Spleen (tissue), 11 donors: ENCODE data around the gene GGA2. TPM values are rescaled to one million over a fixed set of nuclear protein-coding genes. Genes with fewer than 3 reads are reported as not detected.

ENCODE experiments used
- DNase-seq: peaks from one replicate; pipeline ENCODE4 v3.0.0-alpha.2; 2020
- H3K27ac ChIP-seq, 8 donors: fragments of 200-600 bp; sonication (generic) in 7 of 8; 1 replicate in 4 of 8; 2 replicates in 4 of 8; pipeline versions ENCODE4 v1.5.0 to v1.8.0; 2016 to 2021; ENCODE audit warnings: inconsistent platforms in 4 of 8, mild to moderate bottlenecking in 4 of 8, moderate library complexity in 1 of 8
- H3K27me3 ChIP-seq, 7 donors: fragments of 200-600 bp; sonication (generic) in 6 of 7; replicated peaks in 1 of 7; 1 replicate in 4 of 7; 2 replicates in 3 of 7; pipeline versions ENCODE4 v1.5.0 to v1.8.0; 2016 to 2021; ENCODE audit warnings: inconsistent platforms in 3 of 7, mild to moderate bottlenecking in 1 of 7
- H3K36me3 ChIP-seq, 6 donors: fragments of 200-600 bp; sonication (generic) in 5 of 6; 1 replicate in 4 of 6; 2 replicates in 2 of 6; pipeline versions ENCODE4 v1.5.0 to v1.8.0; 2016 to 2021; ENCODE audit warnings: inconsistent platforms in 2 of 6
- H3K4me1 ChIP-seq, 6 donors: fragments of 200-600 bp; sonication (generic) in 5 of 6; 1 replicate in 3 of 6; 2 replicates in 3 of 6; pipeline versions ENCODE4 v1.5.0 to v1.8.0; 2016 to 2021; ENCODE audit warnings: inconsistent platforms in 3 of 6
- H3K4me3 ChIP-seq, 8 donors: fragments of 200-600 bp; sonication (generic) in 7 of 8; 1 replicate in 4 of 8; 2 replicates in 4 of 8; pipeline versions ENCODE4 v1.5.0 to v1.8.0; 2016 to 2021; ENCODE audit warnings: inconsistent platforms in 4 of 8, mild to moderate bottlenecking in 4 of 8, moderate library complexity in 2 of 8
- H3K9me3 ChIP-seq, 8 donors: fragments of 200-600 bp; sonication (generic) in 7 of 8; 1 replicate in 4 of 8; 2 replicates in 4 of 8; pipeline versions ENCODE4 v1.5.0 to v1.8.0; 2016 to 2021; ENCODE audit warnings: inconsistent platforms in 4 of 8
- POLR2A ChIP-seq, 3 donors: fragments of 450-650 bp; IDR thresholded peaks; one replicate each; pipeline ENCODE4 v1.5.1; 2017; ENCODE audit warnings: antibody characterized with exemption in 3 of 3, mild to moderate bottlenecking in 1 of 3
- POLR2AphosphoS5 ChIP-seq, 3 donors: sonication (generic); formaldehyde crosslinking; IDR thresholded peaks; one replicate each; pipeline ENCODE4 v1.5.1; 2017; ENCODE audit warnings: antibody characterized with exemption in 3 of 3
- WGBS, 5 donors: extraction: QIAGEN DNeasy Blood & Tissue Kit in 3 of 5; methylation state at CpG; one replicate each; pipeline versions ENCODE4 v1.1.5 to v1.1.7; 2013 to 2018; 5-methylcytosine and 5-hydroxymethylcytosine counted together
- intact Hi-C: fragments of 100-400 bp; cut with DNase I; formaldehyde crosslinking; loops from one replicate; pipeline ENCODE4 v1.15.0; 2023; ENCODE audit warnings: low total_unique reads
- polyA plus RNA-seq, 3 donors: library from polyadenylated mRNA; stranded (reverse); fragments of 200-250 nt; gene quantifications; one replicate each; pipeline ENCODE4 v1.2.1, GENCODE V29; 2013
- total RNA-seq, 7 donors: library from RNA; depleted of rRNA in 3 of 7; stranded (reverse); fragments of >200 nt in 3 of 7; fragmentation: NEBNext Ultra II Directional in 4 of 7; extraction: Animal tissue kit (Norgen Biotek cat#: 25700) in 4 of 7; gene quantifications; one replicate each; pipeline versions ENCODE4 v1.1.0 to v1.2.1, GENCODE V29; 2016 to 2021
- TF ChIP-seq, protein P1 (sequence below), 11 experiments: fragments of 200-600 bp in 7 of 11; fragments of 450-650 bp in 4 of 11; sonication (generic) in 4 of 11; IDR thresholded peaks in 8 of 11; conservative IDR thresholded peaks in 3 of 11; 1 replicate in 7 of 11; 2 replicates in 4 of 11; pipeline versions ENCODE4 v1.4.0 to v1.8.0; 2016 to 2021; ENCODE audit warnings: antibody characterized with exemption in 11 of 11, inconsistent platforms in 4 of 11, mild to moderate bottlenecking in 1 of 11
- donor health status: healthy with polysubstance abuse.
- donor health status: DM: no; HTN: no; CAD: no; lungs with moderate emphysema.
- donor health status: DM: no; HTN: no; CAD: no.
- donor health status: Bipolar disorder and iron deficiency.
- donor health status: healthy.
- donor health status: DM: no; HTN: no; CAD: no.
- donor health status: DM: yes; HTN: yes; CAD: no.

The GGA2 gene
- total and polyA plus RNA-seq, 10 donors, result 49.4 to 179 (median 141) TPM

DNA sequence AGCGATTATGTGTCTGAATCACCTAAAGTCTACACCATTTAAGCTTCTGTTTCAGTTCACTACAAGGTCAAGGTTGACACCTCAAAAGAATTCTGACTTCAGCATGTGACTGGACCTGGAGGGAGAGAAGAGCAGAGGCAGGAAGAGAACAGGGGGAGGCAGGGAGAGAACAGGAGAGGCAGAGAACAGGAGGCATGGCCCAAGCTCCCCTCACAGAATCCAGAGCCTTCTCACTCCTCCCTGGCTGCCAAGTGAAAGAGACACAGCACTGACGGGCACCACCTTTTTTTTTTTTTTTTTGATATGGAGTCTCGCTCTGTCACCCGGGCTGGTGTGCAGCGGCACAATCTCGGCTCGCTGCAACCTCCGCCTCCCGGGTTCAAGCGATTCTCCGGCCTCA, 11.4 kb downstream of the GGA2 start:
- Histone ChIP-seq H3K27ac (peak overlapping the region in 2 of 8 donors; percentile 26 to 50), H3K27me3 (no peaks in the 10 kb centered on the region), H3K4me1 (peaks cover 46 to 86% (median 72%) of the 10 kb centered on the region in 6 donors), H3K36me3 (peaks cover 2 to 60% (median 20%) of the 10 kb centered on the region in 6 donors), H3K4me3 (no peak overlapping the region), H3K9me3 (no peaks in the 10 kb centered on the region)
- TF ChIP-seq POLR2AphosphoS5 (IDR thresholded peaks at IDR 0.05) (no peak), POLR2A (IDR thresholded peaks at IDR 0.05) (no peak)
- TF ChIP-seq, protein P1, sequence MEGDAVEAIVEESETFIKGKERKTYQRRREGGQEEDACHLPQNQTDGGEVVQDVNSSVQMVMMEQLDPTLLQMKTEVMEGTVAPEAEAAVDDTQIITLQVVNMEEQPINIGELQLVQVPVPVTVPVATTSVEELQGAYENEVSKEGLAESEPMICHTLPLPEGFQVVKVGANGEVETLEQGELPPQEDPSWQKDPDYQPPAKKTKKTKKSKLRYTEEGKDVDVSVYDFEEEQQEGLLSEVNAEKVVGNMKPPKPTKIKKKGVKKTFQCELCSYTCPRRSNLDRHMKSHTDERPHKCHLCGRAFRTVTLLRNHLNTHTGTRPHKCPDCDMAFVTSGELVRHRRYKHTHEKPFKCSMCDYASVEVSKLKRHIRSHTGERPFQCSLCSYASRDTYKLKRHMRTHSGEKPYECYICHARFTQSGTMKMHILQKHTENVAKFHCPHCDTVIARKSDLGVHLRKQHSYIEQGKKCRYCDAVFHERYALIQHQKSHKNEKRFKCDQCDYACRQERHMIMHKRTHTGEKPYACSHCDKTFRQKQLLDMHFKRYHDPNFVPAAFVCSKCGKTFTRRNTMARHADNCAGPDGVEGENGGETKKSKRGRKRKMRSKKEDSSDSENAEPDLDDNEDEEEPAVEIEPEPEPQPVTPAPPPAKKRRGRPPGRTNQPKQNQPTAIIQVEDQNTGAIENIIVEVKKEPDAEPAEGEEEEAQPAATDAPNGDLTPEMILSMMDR (IDR thresholded peaks at IDR 0.05 in 8 of 11, conservative IDR thresholded peaks at IDR 0.05 in 3 of 11), result no peak
- WGBS, 5 donors, result 86 to 92% (median 90%) methylated on average over 11 of the region's 11 CpGs
- intact Hi-C loops, result no loop called here
- DNase-seq, result peak; percentile 36

GRCh38 chr16:23497543-23497868, 12.8 kb downstream of the GGA2 start:
- H3K4me3 ChIP-seq, result no peak overlapping the region
- TF ChIP-seq POLR2A (IDR thresholded peaks at IDR 0.05) (no peak), POLR2AphosphoS5 (IDR thresholded peaks at IDR 0.05) (no peak)
- TF ChIP-seq, protein P1 (IDR thresholded peaks at IDR 0.05 in 8 of 11, conservative IDR thresholded peaks at IDR 0.05 in 3 of 11), result no peak

GRCh38 chr16:23496821-23497542, 13.3 kb downstream of the GGA2 start:
- peak; percentile 41 for DNase-seq
- H3K9me3 ChIP-seq, result no peaks in the 10 kb centered on the region

More at GRCh38 chr16:23497543-23497868, 12.8 kb downstream of the GGA2 start:
- peaks cover 36 to 77% (median 60%) of the 10 kb centered on the region in 6 donors for H3K4me1 ChIP-seq
- peaks cover 2 to 73% (median 34%) of the 10 kb centered on the region in 6 donors for H3K36me3 ChIP-seq
- DNase-seq, result no peak
- intact Hi-C loops, result no loop called here
- 80 to 89% (median 88%) methylated on average over 6 of the region's 6 CpGs for WGBS, 5 donors
- no peaks in the 10 kb centered on the region for H3K9me3 ChIP-seq
- peak overlapping the region in 6 of 8 donors; percentile 7 to 71 (median 36) for H3K27ac ChIP-seq
- no peaks in the 10 kb centered on the region for H3K27me3 ChIP-seq

GRCh38 chr16:23495671-23496070, 14.6 kb downstream of the GGA2 start:
- intact Hi-C loops, result no loop called here
- no peaks in the 10 kb centered on the region for H3K9me3 ChIP-seq
- 94 to 99% (median 97%) methylated on average over 4 of the region's 4 CpGs for WGBS, 5 donors
- no peaks in the 10 kb centered on the region for H3K27me3 ChIP-seq
- H3K4me1 ChIP-seq, result peaks cover 27 to 63% (median 44%) of the 10 kb centered on the region in 6 donors
- no peak overlapping the region for H3K27ac ChIP-seq
- H3K36me3 ChIP-seq, result peaks cover 2 to 75% (median 52%) of the 10 kb centered on the region in 6 donors
- H3K4me3 ChIP-seq, result no peak overlapping the region
- no peak for DNase-seq
- TF ChIP-seq, protein P1 (IDR thresholded peaks at IDR 0.05 in 8 of 11, conservative IDR thresholded peaks at IDR 0.05 in 3 of 11), result no peak
- no peak for TF ChIP-seq POLR2A (IDR thresholded peaks at IDR 0.05)
- no peak for TF ChIP-seq POLR2AphosphoS5 (IDR thresholded peaks at IDR 0.05)

More at GRCh38 chr16:23496821-23497542, 13.3 kb downstream of the GGA2 start:
- 37 to 63% (median 43%) methylated on average over 12 of the region's 12 CpGs for WGBS, 5 donors
- Histone ChIP-seq H3K27me3 (no peaks in the 10 kb centered on the region), H3K4me1 (peaks cover 36 to 77% (median 55%) of the 10 kb centered on the region in 6 donors), H3K36me3 (peaks cover 2 to 73% (median 39%) of the 10 kb centered on the region in 6 donors), H3K27ac (peak overlapping the region; percentile 13 to 71 (median 50)), H3K4me3 (peak overlapping the region in 1 of 8 donors; percentile 27)
- intact Hi-C loops, result no loop called here
- TF ChIP-seq POLR2A (IDR thresholded peaks at IDR 0.05) (no peak), POLR2AphosphoS5 (IDR thresholded peaks at IDR 0.05) (no peak)
- TF ChIP-seq, protein P1 (IDR thresholded peaks at IDR 0.05 in 8 of 11, conservative IDR thresholded peaks at IDR 0.05 in 3 of 11), result no peak
